ENCODE measurements around the gene CLCA2.

- TF ChIP-seq CTCF (IDR thresholded peaks at IDR 0.05; ENCODE audit: poor library complexity, severe bottlenecking) (no peak), EP300 (conservative IDR thresholded peaks at IDR 0.05; ENCODE audit: poor library complexity, severe bottlenecking) (no peak), POLR2AphosphoS5 (IDR thresholded peaks at IDR 0.05) (no peak), EZH2 (IDR thresholded peaks at IDR 0.05; ENCODE audit: borderline replicate concordance, insufficient read depth, low read length, poor library complexity, severe bottlenecking) (no peak), MXI1 (conservative IDR thresholded peaks at IDR 0.05; ENCODE audit: poor library complexity, severe bottlenecking) (no peak)
Measured at GRCh38 chr1:86378813-86379212, 45.2 kb upstream of the CLCA2 start.

Data from neural cell (in vitro differentiated cells).